NCI-H748 (cell line): ENCODE data around the gene FOXP3.
"Not testable (repeated sequence)": the region's sequence is repeated elsewhere in the genome, so short reads cannot be mapped to it uniquely, and the experiment has no call there.

Source experiments
- DNase-seq: peaks from one replicate; lab custom pipeline; 2025; ENCODE audit not compliant: unreplicated experiment; lab: John Stamatoyannopoulos, UW

FOXP3 gene

DNA sequence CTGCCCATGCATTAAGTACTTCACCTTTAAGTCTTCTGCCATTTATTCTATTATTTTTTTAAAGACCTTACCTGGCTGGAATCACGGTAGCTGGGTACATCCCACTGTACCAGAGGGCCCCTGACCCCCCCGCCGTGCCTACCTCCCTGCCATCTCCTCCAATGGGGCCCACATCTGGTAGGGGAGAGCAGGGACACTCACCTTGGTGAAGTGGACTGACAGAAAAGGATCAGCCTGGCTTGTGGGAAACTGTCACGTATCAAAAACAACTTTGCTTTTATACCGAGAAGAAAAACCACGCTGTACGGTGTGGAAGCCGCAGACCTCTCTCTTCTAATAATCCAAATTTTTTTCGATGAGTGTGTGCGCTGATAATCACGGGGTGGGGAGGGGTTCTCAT is at the start of gene FOXP3:
FOXP3 (minus strand) TSS at position 251 of the 400 bp plus-strand sequence. CDS start 6,205 bp downstream, outside the sequence.
- DNase-seq: no peak

DNA sequence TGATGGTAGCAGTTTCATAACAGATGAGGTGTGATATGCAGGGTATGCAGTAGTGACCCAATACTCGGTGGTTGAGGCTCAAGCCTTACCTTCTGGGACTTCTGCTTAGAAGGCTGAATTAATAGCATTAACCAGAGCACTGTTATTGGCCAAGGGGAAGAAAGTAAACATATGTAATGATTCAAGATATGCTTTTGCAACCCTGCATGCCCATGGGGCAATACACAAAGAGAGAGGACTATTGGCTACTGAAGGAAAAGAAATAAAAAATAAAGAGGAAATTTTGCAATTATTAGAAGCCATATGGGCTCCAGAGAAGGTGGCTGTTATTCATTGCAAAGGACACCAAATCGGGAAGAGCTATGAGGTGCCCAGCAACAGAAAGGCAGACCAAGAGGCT is 47.7 kb upstream of the FOXP3 start:
- DNase-seq: no peak

- no peak for DNase-seq
Measured at GRCh38 chrX:49310371-49310770, 45.9 kb upstream of the FOXP3 start.

- no peak for DNase-seq
Measured at GRCh38 chrX:49309401-49309981, 45.0 kb upstream of the FOXP3 start.

DNA sequence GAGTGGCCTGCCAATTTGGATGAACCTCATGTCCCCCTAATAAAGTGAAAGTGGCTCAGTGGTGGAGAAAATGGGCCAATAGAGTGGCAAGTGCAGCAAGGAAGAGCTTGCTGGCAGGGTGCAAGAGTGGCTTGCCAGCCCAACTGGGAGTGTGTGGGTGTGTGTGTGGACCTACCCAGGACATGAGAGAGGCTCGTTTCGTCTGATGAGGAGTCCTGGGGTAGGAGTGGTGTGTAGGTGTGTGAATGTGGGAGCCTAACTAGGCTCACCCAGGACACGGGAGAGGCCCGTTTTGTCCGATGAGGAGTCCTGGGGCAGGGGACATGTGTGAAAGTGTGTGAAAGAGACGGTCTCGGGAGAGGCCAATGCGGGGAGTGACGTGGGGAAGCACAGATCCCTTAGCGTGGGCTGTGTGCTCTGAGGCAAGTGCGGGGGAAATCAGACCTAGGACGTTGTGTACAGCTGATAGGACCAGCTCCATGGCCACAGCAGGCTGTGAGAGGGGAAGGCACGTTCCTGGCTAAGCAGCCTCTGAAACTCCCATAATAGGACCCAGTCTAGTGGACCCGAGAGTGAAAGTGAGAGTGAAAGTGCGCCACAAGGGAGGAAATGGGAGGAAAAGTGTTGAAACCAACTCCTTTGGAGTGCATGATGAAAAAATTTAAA is 44.2 kb upstream of the FOXP3 start:
- no peak for DNase-seq

DNA sequence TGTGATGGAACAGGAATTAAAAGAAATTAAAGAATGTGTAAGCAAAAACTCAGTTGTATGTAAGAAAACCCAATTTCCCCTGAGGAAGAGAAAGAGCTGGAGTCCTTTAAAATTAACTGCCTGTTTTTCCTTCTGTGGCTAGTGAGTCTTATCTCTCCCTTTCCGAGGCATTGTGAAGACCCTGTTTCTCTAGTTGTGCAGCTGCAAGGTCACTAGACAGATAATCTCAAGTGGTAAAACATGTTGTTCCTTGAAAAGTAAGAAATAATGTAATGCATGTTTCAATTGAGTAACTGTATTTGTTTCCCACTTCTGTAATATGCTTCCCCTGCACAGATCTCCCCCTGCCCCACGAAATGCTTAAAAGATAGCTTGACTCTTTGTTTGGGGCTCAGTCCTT is 43.3 kb upstream of the FOXP3 start:
- DNase-seq: not testable (repeated sequence)

- DNase-seq: no peak
Measured at GRCh38 chrX:49303346-49303745, 38.8 kb upstream of the FOXP3 start, which contains the start of gene GAGE10. GAGE10 (plus strand) TSS chrX:49303646; CDS start chrX:49304860, 1,214 bp downstream.

- no peak for DNase-seq
Measured at GRCh38 chrX:49300703-49301102, 36.2 kb upstream of the FOXP3 start.

GRCh38 chrX:49299293-49299692 is 34.8 kb upstream of the FOXP3 start:
- not testable (repeated sequence) for DNase-seq

GRCh38 chrX:49292400-49293362 is 28.2 kb upstream of the FOXP3 start:
- no peak for DNase-seq

GRCh38 chrX:49291615-49292337 is 27.3 kb upstream of the FOXP3 start:
- peak; percentile 19 for DNase-seq

- no peak for DNase-seq
Measured at GRCh38 chrX:49290215-49290614, 25.7 kb upstream of the FOXP3 start.

DNA sequence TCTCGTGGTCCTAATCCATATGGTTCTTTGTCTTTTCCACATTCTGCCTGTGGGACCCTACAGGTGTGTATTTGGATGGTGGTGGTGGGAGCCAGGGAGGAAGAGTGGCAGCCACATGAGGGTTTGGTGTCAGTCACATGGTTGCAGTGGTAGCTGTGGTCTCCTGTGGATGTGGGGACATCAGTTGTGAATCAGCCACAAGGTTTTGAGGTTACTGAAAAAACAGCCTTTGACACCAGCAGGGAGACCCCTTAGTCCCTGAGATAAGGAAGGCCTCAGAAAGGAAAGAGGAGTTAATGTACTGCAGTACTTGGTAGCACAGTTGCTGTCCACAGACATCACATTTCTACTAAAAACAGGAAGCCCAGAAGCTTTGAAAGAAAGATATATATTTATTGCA is 23.2 kb upstream of the FOXP3 start:
- no peak for DNase-seq

DNA sequence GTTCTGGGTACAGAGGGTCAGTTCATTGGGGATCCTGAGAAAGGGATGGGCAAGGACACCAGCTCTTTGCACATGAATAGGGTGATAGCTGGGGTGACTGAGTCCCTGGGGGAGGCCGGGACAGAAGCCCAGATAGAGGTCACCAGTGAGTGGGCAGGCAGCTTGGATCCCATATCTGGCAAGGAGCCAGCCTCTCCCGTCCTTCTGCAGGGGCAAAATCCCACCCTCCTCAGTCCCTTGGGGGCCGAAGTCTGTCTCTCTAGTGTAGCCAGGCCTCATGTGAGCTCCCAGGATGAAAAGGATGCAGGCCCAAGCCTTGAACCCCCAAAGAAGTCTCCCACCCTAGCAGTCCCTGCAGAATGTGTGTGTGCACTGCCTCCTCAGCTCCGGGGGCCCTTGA is 22.1 kb upstream of the FOXP3 start:
- no peak for DNase-seq

DNA sequence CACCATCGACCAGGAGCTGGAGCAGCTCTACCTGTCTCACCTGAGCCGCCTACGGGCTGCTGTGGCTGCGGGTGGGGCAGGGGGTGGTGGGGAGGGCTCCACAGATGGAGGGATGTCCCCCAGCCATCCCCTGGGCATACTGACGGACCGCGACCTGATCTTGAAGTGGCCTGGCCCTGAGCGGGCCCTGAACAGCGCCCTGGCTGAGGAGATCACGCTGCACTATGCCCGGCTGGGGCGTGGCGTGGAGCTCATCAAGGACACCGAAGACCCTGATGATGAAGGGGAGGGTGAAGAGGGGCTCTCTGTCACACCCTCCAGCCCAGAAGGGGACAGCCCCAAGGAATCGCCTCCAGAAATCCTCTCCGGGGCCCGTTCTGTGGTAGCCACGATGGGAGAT is 21.6 kb upstream of the FOXP3 start:
- no peak for DNase-seq

- no peak for DNase-seq
Measured at GRCh38 chrX:49284212-49284611, 19.7 kb upstream of the FOXP3 start.

GRCh38 chrX:49282647-49283011 is 18.1 kb upstream of the FOXP3 start:
- DNase-seq: peak; percentile 20

GRCh38 chrX:49278081-49278480 is 13.6 kb upstream of the FOXP3 start:
- no peak for DNase-seq

DNA sequence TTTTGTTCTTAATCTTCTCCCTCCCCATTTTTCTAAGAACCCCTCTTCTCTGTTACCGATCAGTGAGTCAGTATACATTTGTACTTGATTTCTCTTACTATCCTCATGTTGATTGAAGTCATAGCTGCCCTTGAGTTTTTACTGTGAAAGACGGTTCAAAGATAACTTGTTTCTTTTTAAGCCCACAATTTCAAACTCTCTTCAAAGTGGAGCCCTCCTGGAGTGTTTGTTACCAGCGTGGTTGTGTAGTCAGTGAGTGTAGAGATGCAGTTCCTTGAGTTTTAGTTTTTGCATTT is 13.0 kb upstream of the FOXP3 start:
- DNase-seq: no peak

DNA sequence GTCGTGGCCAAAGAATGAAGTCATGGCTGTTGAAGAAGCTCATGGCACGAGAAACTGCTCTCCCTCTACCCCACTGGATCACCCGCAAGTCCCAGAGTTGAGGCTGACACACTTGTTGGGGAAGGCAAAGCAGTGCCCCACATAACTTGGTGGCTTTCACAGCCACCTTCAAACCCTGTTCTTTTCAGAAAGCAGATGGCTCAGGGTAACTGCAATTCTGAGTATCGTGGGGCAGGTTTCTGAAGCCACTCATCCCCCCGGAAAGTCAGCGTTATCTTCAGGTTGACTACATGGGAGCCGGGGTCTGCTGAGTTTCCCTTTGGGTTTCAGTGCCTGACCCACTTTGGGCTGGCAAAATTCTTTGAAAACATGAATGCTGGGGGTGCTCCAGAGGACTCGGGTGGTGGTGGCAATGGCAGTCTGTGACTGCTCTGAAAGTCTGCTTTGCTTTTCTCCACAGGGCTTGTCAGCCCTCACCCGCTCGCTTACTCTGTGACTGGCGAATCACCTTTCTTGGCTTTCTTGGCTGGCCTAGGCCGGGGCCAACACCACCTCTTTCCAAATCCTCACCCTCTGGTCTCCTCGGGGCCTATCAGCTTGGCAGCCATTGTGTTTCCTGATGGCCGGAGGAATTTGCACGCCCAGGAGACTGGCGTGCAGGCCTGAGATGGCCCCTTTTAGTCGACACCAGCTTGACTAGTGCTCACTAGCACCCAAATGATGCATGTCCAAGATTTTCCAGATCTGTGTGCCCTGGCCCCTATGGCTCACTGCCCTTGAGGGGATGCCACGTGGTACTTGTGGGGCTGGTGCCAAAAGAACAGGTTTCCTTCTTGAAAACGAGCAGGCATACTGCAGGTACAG is 12.4 kb upstream of the FOXP3 start:
- DNase-seq: no peak
